GM21786 (cell line): Measurements from ENCODE around the gene SRRM4.

Source experiments
- ATAC-seq: cut with Tn5 transposase; IDR thresholded peaks from one replicate; pipeline ENCODE4 v1.9.1; 2021; ENCODE audit not compliant: unreplicated experiment

Gene SRRM4

DNA sequence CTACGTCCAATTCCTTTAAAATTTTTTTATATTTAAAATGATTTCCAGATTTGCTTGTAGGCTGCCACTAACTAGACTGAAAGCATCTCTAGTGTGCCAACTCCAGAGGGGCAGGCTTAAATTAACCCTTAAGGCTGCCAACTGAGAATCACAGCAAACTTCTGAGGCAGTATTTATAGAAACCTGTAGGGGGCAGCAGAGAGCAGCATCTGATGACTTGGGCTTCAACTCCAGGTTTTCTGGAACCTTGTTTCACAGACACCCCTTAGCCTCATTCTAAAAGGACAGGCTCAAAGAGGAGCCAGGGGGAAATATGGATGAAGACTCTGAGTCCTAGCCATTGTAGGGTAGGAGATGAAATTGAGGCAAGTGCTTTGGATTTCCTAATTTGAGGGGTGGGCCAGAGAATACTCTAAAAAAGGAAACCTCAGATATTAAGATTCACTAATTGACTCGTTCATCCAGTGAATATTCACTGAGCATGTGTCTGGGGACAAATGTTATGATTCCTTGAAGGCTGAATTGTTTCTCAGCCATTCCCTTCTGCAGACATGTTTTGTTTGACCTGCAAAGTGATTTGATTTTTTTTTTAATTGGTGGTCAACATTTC, 134.1 kb downstream of the SRRM4 start:
- ATAC-seq: no peak

DNA sequence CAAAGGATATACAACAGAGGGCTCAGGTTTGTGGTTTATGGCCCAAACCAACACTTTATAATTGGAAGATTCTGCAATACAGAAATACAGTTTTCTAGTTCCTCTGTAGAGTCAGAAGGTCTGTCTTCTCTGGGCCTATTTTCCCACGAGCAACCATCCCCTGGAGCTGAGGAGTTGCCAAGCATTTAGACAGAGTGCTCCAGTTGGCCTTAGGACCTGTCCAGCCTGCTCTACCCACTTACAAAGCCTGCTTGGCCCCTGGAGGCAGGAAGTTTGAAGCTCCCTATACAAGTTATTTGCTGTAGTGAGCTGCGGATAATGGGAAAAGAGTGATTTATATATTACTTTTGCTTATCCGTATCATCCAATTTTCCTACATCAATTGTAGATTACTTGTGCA, 136.6 kb downstream of the SRRM4 start:
- ATAC-seq: no peak

DNA sequence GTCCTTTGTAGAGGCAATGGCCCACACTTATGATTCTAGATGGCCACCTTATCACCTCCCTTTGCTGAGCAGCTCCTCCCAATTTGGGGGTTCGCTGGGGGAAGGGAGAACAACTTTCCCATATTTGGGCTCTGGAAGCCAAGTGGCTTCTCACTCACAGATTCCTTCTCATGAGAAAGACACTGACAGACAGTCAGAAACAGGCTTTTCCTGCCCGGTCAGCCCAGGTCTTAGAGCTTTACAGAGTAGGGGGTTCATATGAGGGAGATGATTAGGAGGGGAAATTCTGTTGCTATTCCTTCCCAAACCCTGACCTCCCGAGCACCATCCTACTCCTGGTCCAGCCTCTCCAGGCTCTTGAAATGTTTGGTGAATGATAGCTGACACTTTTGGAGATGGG, 137.3 kb downstream of the SRRM4 start:
- ATAC-seq: no peak

DNA sequence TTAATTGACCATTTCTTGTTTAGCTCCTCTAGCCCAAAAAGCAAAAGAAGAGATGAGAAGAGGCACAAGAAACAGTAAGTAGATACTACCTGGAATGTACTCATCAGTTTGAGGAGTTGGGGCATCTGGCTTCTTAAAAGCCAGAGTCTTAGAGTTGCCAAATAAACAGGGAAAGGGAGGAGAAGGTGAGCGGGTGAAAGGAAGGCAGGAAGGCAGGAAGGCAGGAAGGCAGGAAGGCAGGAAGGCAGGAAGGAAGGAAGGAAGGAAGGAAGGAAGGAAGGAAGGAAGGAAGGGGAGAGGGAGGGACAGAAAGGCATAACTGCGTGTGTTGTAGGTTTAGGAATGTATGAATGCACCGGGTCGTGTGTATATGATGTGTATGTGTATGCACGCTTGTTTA, 140.7 kb downstream of the SRRM4 start:
- no peak for ATAC-seq

DNA sequence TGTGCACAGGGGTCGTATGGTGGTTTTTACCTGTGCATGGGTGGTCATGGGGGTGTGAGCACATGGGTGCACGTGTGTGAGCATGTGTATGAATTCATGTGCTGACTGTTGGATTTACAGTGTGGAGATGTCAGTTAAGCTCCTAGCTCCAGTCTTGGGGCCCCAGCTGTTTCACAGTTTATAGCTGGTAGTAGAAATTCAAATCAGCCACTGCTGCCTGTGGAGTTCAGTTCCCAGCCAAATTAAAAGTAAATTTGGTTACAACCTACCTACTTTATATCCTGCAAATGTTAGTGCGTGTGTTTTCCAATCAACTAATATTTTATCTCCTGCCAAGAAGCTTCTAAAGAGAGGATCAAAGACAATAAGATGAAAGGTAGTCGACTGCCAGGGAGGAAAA, 141.4 kb downstream of the SRRM4 start:
- ATAC-seq: no peak

DNA sequence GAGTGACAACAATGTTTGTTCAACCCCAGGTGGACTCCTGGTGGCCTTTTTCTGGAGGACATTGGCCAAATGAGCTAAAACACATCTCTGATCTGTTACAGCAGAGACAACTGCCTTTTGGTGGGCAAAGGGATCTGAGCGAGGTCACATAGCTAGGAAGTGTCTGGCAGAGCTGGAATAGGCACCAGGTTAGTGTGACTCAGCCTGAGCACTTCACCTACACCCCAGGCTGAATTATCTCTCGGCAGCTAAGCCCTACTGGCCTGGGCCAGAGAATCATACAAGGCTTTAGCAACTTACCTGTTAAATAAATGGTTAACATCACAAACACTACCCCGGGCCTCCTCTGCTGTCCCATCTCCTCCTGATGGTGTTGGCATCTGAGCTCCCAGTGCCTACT, 147.2 kb downstream of the SRRM4 start:
- no peak for ATAC-seq

DNA sequence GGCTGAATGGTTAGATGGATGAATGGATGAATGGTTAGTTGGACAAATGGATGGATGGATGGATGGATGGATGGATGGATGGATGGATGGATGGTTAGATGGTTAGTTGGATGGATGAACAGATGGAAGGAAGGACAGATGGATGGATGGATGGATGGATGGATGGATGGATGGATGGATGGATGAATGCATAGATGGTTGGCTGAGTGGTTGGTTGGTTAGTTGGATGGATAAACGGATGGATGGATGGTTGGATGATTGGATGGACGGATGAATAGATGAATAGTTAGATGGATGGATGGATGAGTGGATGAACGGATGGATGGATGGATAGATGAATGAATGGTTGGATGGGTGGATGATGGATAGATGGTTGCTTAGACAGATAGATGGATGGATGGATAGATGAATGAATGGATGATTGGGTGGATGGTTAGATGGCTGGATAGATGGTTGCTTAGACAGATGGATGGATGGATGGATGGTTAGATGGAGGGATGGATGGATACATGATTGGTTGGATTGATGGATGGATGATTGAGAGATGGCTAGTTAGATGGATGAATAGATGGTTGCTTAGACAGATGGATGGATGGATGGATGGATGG, 148.6 kb downstream of the SRRM4 start:
- ATAC-seq: no peak

DNA sequence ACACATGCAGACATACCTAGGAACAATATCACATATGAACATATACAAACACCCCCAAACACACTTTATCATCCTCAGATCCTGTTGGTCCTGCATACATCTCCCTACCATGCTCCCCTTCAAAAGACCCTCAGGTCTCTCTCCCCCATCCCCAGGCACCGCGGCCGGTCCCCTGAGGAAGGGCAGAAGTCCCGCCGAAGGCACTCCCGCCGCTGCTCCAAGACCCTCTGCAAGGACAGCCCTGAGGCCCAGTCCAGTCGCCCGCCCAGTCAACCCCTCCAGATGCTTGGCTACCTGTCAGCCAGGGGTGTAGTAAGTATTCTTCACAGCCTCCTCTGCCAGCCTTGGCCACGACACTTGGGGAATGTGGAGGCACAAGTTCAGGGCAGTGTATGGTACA, 149.2 kb downstream of the SRRM4 start:
- no peak for ATAC-seq

DNA sequence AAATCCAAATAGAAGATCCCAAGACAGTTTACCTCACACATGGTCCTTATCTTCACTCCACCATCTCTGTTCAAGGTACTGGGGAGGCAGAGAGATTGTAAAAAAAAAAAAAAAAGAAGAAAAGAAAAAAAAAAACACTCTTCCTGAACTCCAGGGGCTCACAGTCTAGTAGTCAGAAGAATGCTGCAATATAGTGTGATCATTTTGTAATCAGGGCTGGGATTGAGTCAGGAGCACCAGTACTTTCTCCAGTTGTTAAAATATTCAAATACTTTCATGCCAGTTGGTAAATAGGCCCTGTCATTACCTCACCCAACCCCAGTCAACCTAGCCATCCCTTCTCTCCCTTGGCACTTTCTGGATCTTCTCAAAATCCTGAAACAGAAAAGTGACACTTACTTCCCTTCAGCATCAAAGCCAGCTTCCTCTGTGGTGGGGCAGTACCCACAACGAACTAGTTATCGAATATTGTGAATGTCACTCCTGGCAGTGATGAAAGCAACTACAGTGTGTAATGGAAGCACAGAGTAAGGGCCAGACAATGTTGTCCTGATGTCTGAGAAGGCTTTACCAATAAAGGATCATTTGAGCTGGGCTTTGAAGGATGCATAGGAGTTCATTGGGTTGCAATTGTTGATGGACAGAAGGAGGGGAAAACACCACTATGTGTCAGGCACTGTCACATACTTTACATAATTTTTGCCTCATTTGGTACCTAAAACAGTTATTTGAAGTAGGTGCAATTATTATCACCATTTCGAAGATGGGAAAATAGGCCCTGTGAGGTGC, 153.1 kb downstream of the SRRM4 start:
- ATAC-seq: no peak

DNA sequence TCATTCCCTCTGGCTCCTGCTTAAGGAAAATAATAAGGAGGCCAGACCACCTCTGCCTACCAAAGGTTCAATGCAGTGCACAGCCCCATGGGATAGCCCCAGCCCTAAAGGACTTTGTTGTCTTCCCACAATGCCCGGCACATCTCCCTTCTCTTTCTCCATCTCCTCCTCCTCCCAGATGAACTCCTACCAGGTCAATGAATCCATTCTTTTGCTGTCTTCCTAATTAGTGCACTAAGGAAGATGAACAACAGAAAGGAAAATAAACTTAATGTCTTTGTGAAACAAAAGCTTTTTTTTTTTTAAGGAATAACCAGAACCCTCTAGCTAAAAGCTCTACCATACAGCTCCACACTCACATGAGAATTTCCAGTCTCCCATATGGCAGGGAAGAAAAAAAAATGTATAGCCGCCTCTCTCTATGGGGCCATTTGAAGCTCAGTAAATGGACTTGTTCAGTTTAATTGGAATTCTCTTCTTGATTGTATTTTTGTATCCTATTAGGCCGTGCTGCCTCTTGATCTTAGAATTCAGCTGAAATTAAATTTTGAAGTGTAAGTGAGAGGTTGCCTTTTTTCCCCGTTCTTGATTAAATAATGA, 155.6 kb downstream of the SRRM4 start:
- ATAC-seq: no peak

DNA sequence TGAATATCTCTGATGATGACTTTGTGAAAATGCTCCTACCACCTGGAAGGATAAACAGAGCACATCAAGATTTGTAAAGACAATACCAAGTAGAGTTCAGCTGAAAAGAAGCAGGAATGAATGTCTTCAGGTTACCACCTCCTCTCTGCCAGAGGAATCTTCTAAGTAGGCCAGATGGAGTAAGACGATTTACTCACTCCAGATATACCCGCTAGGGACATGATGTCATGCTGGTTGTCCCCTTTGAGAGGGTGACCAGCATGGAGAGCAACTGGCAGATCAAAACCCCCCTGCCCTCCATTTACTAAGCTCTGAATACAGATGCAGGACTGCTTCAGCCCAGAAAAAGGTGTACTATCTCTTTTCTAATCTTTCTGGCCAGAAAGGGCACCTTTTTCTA, 158.1 kb downstream of the SRRM4 start:
- no peak for ATAC-seq

DNA sequence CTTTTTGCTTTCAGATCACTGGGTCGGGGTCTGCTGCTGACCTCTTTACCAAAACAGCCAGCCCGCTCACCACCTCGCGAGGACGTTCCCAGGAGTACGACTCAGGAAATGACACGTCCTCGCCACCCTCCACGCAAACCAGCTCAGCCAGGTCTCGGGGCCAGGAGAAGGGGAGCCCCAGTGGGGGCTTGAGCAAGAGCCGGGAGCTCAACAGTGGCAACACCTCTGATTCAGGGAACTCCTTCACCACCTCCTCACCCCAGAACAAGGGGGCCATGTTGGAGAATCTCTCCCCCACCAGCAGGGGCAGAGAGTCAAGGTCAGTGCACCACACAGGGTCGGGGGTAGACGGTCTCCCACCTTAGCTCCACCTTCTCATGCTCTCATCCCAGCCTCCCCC, 164.0 kb downstream of the SRRM4 start:
- ATAC-seq: no peak

DNA sequence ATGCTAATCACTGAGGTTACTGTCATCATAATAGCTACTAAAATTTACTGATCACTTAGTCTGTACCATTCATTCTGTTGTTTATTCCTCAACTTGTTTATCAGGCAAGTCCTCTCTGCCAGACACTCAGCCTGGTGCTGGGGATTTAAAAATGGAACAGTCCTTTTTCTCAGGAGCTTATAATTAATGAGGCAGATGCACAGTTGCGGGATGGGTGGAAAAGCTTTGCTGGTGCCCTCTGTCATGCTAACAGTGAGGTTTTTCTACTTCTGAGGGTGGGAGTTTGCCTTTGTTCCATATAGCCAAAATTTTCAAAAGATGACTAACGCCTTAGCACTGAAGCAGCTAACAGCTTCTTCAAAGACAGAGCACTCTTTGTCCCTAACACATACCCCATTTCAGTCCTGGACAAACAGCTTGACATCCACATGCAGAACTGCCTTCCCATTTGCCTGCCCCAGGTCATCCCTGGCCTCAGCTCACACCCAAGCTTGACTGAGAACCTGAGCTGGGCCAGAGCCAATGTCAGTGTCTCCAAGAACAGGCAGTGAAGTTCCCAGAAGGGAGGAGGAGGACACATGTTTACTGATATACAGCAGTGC, 166.6 kb downstream of the SRRM4 start:
- no peak for ATAC-seq

DNA sequence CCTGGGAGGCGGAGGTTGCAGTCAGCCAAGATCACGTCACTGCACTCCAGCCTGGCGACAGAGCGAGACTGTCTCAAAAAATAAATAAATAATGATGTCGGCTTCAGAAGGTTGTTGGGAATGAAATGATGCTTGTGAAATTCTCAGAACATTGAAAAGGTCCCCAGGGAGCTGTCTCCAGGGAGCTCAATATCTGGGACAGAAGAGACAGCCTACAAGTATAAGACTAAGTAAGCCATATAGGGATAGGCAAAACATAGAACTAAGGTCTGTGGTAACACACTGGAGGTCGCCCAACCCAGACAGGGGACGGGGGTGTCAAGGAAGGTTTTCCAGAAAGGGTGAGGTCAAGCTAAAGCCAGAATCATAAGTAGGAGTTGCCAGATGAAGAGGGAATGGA, 167.9 kb downstream of the SRRM4 start:
- no peak for ATAC-seq

DNA sequence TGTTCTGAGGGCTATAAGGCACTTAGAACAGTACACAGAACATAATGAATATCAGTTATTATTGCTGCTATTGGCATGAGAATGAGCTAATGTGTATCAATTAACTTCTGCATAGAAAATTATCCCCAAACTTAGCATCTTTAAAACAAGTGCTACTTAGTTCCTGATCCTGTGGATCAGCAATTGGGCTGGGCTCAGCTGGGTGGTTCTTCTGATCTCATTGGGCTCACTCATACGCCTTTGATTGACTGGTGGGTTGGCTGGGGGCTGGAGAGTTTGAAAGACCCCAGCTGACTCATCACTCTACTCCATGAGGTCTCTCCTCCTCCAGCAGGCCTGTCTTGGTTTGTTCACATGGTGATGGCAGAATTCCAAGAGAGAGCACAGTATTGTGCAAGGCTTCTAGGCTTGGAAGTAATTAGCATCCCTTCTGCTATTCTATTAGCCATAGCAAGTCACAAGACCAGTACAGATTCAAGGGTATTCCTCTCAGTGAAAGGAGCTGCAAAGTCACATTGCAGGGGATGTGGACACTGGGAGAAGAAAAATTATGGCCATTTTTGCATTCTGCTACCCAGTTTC, 170.2 kb downstream of the SRRM4 start:
- no peak for ATAC-seq

DNA sequence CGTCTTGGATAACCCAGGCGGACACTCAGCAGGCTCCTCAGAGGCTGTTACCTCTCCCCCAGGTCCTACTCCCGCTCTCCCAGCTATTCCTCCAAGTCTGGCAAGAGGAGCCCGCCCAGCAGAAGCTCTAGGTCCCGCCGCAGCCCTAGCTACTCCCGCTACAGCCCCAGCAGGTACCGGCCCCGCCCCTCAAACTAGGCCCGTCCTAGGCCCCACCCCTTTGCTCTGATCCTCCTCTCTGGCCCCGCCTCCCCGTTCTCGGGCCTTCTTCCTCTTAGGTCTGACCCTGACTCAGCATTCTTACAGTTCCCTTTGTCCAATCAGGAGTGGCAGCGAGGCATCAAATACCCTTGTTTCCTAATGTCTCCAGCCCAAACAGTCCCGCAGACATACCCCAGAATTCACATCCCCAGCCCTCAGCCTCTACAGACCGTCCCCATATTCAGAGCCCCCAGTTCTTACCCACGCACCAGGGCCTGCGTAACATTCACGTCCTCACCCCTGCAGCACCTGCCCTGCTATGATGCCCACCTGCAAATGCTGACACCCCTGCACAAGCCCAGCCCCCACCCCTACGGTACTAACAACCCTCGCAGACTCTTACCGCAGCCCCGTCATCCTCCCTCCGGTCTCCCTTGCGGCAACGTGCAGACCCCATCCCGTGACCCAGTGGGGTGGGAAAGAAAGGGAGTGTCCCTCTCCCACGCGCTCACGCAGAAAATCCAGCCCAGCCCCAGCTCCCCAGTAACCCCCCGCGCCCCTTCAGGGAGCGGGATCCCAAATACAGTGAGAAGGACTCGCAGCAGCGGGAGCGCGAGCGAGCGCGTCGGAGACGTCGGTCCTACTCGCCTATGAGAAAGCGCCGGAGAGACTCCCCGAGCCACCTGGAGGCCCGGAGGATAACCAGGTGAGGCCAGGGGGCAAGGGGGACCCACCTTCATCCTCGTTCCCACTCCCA, 172.4 kb downstream of the SRRM4 start:
- no peak for ATAC-seq

DNA sequence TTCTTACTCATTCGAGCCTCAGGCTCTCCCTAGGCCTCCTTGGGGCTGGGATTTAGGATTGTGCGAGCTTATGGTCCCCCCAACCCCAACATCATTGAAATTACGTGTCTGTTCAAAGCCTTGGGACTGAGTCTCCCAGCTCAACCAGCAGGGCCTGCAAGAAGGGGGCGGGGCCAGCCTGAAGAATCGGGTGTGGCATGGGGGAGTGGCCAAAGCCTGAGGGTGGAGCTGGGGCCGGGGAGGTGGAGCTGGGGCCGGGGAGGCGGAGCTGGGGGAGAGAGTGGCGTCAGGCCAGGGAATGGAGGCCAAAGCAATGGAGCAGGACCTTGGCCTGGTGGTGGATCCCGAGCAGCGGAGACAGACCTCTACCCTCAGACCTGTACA, 173.1 kb downstream of the SRRM4 start:
- no peak for ATAC-seq

DNA sequence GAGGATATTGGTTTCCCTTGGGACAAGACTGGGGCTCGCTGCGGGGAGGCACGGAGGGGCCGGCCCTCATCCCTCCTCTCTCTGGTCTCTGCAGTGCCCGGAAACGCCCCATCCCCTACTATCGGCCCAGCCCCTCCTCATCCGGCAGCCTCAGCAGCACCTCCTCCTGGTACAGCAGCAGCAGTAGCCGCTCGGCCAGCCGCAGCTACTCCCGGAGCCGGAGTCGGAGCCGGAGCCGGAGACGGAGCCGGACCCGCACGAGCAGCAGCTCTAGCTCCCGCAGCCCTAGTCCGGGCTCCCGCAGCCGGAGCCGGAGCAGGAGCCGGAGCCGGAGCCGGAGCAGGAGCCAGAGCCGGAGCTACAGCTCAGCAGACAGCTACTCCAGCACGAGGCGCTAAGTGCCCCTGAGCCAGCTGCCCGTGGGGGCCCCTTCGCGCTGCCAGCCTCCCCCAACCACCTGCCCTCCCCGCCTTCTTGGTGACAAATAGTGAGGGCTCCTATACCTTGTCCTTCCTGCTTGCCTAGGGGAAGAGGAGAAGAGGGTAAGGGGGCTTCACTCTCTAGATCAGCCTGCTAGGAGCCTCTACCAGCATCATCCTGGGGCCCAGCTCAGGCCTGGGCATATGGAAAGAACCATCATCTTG, 175.2 kb downstream of the SRRM4 start:
- no peak for ATAC-seq

DNA sequence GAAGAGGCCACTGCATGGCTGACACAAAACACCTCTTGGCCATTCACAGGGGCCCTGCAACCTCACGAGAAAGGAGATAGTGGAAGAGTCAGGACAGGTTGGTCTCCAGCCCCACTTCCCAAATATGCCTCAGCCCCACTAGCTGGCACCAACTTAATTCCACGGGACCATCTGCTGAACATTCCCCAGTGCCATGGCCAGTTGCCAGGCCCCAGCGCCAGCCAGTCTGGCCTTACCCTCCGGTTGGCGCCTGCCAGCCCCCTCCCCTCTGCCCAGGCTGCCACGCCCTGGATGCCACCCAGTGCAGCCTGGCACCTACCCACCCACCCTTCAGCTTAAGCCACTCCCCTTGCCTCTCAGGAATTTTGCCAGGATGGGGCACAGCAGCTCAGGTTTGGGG, 176.2 kb downstream of the SRRM4 start:
- no peak for ATAC-seq

DNA sequence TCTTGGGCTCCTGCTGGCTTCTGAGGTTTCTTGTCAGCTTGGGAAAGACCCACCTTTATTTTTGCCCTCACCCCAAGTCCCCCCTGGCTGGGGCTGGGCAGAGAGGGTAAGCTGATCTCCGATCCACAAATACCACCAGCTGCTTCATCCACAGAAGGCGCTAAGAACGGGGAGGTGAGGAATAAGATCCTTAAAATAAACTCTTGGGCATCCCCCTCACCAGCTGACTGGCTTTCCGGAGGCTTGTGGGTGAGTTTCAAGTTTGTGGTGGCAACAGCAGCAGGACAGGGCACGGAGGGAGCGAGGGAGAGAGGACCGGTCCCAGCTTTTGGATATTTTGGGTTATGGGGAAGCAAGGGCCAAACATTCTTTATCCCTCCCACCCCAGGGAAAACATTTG, 176.6 kb downstream of the SRRM4 start:
- ATAC-seq: no peak
